ENCODE data around the gene C1orf167.
A peak's percentile ranks its signal among the peaks of the same experiment; 100 is the strongest.

The C1orf167 gene

DNA sequence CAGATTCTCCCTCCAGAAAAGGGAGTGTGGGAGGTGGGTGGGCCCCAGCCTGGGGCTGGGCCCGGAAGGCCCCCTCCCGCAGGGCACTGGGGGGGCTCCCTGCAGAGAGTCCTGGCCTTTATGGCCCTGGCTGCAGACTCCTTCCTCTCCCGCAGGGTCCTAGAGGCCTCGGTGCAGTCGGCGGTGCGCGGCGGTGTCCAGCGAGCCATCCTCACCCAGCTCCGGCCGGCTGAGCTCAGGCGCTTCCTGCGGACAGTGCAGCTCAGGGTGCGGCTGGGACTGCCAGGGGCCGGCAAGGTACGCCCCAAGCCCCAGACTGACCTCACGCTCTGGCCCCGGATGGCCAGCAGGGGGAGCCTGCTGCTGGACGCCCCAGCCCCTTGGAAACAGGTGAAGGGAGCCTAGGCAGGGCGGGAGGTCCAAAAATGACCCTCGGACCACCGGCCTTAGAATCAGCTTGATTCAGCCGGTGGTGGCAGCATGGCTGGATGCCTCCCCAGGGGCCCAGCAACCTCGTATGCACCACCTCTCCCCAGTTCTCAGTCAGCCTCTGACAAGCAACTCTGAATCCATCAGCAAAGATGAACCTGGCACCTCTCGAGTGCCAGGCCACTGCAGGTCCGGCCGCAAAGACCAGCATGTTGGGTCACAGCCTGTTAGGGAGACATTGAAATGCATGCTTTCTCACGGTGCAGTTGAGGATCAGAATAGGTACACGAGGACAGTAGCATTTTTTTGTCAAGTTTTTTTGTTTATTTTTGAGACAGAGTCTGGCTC lies 23.2 kb downstream of the C1orf167 start:
- DNase-seq (ENCODE audit: low read depth, low spot score): no peak
- ChIA-PET POLR2A (no interaction called here), CTCF (interaction anchor here (0.9 to 2.2 kb wide), 10 partner anchors 8 to 132 kb away, joined by 3 to 18 read pairs (median 5); no protein-coding TSS in a partner anchor)
- TF ChIP-seq, protein P1, sequence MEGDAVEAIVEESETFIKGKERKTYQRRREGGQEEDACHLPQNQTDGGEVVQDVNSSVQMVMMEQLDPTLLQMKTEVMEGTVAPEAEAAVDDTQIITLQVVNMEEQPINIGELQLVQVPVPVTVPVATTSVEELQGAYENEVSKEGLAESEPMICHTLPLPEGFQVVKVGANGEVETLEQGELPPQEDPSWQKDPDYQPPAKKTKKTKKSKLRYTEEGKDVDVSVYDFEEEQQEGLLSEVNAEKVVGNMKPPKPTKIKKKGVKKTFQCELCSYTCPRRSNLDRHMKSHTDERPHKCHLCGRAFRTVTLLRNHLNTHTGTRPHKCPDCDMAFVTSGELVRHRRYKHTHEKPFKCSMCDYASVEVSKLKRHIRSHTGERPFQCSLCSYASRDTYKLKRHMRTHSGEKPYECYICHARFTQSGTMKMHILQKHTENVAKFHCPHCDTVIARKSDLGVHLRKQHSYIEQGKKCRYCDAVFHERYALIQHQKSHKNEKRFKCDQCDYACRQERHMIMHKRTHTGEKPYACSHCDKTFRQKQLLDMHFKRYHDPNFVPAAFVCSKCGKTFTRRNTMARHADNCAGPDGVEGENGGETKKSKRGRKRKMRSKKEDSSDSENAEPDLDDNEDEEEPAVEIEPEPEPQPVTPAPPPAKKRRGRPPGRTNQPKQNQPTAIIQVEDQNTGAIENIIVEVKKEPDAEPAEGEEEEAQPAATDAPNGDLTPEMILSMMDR (IDR thresholded peaks at IDR 0.05; ENCODE audit: insufficient read depth, low read length, missing control alignments): peak; percentile 84
- peak overlapping the region; percentile 39 for H3K4me3 ChIP-seq (ENCODE audit: low read depth, low read length)

DNA sequence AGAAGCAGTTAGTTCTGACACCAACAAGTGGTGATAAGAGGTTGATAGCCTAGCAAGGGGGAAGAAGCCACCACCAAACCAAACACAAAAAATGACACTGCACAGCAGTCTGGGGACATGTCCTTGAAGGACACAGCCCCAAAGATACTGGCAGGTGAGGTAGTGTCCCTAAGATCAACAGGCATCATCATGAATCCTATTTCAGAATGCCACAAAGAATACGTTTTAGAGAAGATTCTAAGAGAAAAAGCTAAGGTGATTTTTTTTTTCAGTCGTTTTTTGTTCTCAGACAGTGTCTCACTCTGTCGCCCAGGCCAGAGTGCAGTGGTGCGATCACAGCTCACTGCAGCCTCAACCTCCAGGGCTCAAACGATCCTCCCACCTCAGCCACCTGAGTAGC lies 24.2 kb downstream of the C1orf167 start:
- ChIA-PET POLR2A (interaction anchor here (0.6 kb wide), 1 partner anchor 473 kb away, joined by 3 read pairs; no protein-coding TSS in a partner anchor), CTCF (interaction anchor here (0.6 to 2.2 kb wide), 8 partner anchors 10 to 133 kb away, joined by 3 to 18 read pairs (median 6); no protein-coding TSS in a partner anchor)

DNA sequence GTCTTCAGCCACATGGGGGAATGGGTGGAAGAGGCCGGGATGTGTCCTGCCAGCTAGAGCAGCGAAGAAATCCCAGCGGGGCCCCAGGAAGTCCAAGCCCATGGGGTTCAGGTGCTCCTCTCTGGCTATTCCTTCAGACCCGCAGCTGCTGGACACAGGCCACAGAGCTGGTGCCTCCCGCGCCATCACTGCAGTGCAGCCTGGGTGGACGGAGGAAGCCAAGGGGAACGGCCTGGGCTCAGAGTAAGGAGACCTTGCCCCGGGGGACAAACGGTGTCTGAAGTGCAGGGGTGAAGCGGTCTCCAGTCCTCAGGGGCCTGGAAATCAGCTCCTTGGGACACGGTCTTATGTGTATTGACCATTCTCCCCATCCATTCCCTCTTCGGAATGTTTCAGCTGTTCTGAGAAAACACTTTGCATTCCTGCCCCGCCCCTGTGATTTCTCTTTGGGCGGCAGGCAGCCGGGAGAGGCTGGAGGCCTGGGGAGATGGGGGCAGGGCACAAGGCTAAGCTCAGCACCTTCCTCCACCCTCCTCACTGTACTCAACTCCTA lies 25.3 kb downstream of the C1orf167 start:
- DNase-seq (ENCODE audit: low read depth, low spot score): no peak

More for the DNA sequence above, 24.2 kb downstream of the C1orf167 start:
- TF ChIP-seq, protein P1 (IDR thresholded peaks at IDR 0.05; ENCODE audit: insufficient read depth, low read length, missing control alignments): no peak
- H3K4me3 ChIP-seq (ENCODE audit: low read depth, low read length): no peak overlapping the region
- DNase-seq (ENCODE audit: low read depth, low spot score): no peak

DNA sequence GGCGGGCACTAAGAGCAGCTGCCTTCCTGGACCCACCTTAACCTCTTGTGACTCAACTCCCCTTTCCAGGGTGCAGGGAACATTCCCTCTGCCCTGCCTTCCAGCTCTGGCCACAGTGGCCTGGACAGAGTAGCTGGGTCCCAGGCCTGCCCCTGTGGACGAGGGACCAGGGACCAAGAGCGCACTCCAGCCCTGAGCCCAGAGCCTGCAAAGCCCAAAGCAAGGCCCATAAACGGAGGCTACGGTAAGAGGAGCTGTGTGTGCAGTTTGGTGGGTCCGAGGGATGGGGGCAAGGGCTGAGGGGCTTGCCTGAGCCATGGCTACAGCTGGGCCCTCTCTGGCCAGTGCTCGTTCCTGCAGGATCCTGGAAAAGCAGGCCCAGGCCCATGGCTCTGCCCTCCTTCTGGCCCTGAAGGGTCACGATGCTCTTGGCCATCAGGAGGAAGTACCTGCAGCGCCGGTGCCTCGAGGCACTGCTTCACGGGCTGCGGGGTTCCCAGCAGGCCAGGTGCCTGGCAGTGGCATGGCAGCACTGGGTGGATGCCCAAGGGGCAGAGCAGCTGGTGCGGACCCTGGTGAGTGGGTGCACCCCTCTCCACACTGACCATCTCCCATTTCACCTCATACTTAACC lies 25.9 kb downstream of the C1orf167 start:
- CTCF ChIA-PET: interaction anchor here (0.9 to 1.9 kb wide), 4 partner anchors 8 to 123 kb away, joined by 3 to 8 read pairs (median 6); no protein-coding TSS in a partner anchor
- no peak for DNase-seq (ENCODE audit: low read depth, low spot score)
- POLR2A ChIA-PET: interaction anchor here (0.9 to 1.8 kb wide), 5 partner anchors 9 to 121 kb away, joined by 3 to 9 read pairs (median 4); no protein-coding TSS in a partner anchor
- H3K4me3 ChIP-seq (ENCODE audit: low read depth, low read length): no peak overlapping the region
- TF ChIP-seq, protein P1 (IDR thresholded peaks at IDR 0.05; ENCODE audit: insufficient read depth, low read length, missing control alignments): no peak

More for the DNA sequence above, 25.3 kb downstream of the C1orf167 start:
- TF ChIP-seq, protein P1 (IDR thresholded peaks at IDR 0.05; ENCODE audit: insufficient read depth, low read length, missing control alignments): no peak
- CTCF ChIA-PET: interaction anchor here (0.9 to 2.1 kb wide), 6 partner anchors 9 to 123 kb away, joined by 3 to 13 read pairs (median 6); no protein-coding TSS in a partner anchor
- POLR2A ChIA-PET: interaction anchor here (0.9 to 1.8 kb wide), 5 partner anchors 10 to 121 kb away, joined by 3 to 9 read pairs (median 4); no protein-coding TSS in a partner anchor
- no peak overlapping the region for H3K4me3 ChIP-seq (ENCODE audit: low read depth, low read length)

DNA sequence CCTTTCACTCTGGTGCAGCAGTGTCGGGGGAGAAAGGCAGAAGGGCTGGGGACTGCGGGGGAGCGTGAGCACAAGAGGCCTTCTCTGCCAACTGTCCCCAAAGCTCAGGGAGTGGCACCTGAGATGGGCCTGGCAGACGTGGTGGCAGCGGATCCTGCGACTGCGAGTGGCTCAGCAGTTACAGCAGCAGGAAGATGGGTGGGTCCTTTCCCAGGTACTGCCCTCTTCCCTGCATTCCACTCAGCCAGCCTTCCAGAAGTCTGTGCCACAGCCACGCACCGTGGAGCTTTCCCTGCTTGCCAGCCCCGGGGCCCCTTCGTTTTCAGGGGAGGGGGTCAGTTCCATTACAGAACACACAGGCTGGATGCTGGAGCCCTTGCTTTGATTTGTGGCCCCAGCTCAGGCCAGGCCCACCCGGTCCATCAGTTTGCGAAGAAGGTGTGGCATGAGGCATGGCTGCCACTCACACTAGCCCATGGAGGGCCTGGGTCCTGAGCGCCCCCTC lies 26.6 kb downstream of the C1orf167 start:
- TF ChIP-seq, protein P1 (IDR thresholded peaks at IDR 0.05; ENCODE audit: insufficient read depth, low read length, missing control alignments): no peak
- ChIA-PET POLR2A (interaction anchor here (1.1 kb wide), 1 partner anchor 18 kb away, joined by 3 read pairs; the partner anchor contains the start of genes CLCN6 and MTHFR), CTCF (interaction anchor here (1.4 kb wide), 1 partner anchor 9 kb away, joined by 7 read pairs; no protein-coding TSS in a partner anchor)
- no peak overlapping the region for H3K4me3 ChIP-seq (ENCODE audit: low read depth, low read length)
- no peak for DNase-seq (ENCODE audit: low read depth, low spot score)

Measured in AG04449 (cell line).